Activated CD8-positive, alpha-beta T cell treated with anti-CD3 and anti-CD28 coated beads for 36 hours (primary cell): ENCODE results near the gene SV2B. TPM values are rescaled to one million over a fixed set of nuclear protein-coding genes. Genes with fewer than 3 reads are reported as not detected.

Experiments
- ATAC-seq: fragments of 200-7000 bp; cut with Tn5 transposase; one replicate; pipeline ENCODE4 v1.10.0; 2021; ENCODE audit warnings: mild to moderate bottlenecking, moderate library complexity
- CTCF ChIA-PET: fragments of 350-600 bp; sonication (Branson Sonifier 250); formaldehyde crosslinking; loops from one replicate; lab custom pipeline; 2021; ENCODE audit warnings: antibody characterized with exemption; lab: Charles Lee
- POLR2A ChIA-PET: fragments of 350-600 bp; sonication (Branson Sonifier 250); formaldehyde crosslinking; loops from one replicate; lab custom pipeline; 2021; ENCODE audit warnings: antibody characterized with exemption; lab: Charles Lee
- DNase-seq: peaks from one replicate; pipeline ENCODE4 v3.0.0-alpha.2; 2020
- H3K27ac Mint-ChIP-seq: one replicate; pipeline ENCODE4 v1.8.0; 2021; ENCODE audit warnings: mild to moderate bottlenecking, mixed read lengths
- H3K27me3 Mint-ChIP-seq: one replicate; pipeline ENCODE4 v1.8.0; 2021; ENCODE audit warnings: mixed read lengths
- H3K36me3 Mint-ChIP-seq: one replicate; pipeline ENCODE4 v1.8.0; 2021; ENCODE audit warnings: low read depth, mixed read lengths
- H3K4me1 Mint-ChIP-seq: one replicate; pipeline ENCODE4 v1.8.0; 2021; ENCODE audit warnings: low read depth, mixed read lengths
- H3K4me3 Mint-ChIP-seq: one replicate; pipeline ENCODE4 v1.8.0; 2021; ENCODE audit warnings: mild to moderate bottlenecking, moderate library complexity, mixed read lengths
- H3K9me3 Mint-ChIP-seq: one replicate; pipeline ENCODE4 v1.8.0; 2021; ENCODE audit warnings: mixed read lengths
- CTCF ChIP-seq: fragments of 200-600 bp; IDR thresholded peaks from one replicate; pipeline ENCODE4 v1.8.0; 2022; ENCODE audit warnings: antibody characterized with exemption, mild to moderate bottlenecking
- intact Hi-C: fragments of 100-400 bp; cut with micrococcal nuclease; formaldehyde crosslinking; loops from one replicate; pipeline ENCODE4 v1.10.0; 2022
- total RNA-seq, 2 experiments: library from RNA; stranded (reverse); gene quantifications; one replicate each; pipeline ENCODE4 v1.2.3, GENCODE V29; 2021

Gene SV2B, protein sequence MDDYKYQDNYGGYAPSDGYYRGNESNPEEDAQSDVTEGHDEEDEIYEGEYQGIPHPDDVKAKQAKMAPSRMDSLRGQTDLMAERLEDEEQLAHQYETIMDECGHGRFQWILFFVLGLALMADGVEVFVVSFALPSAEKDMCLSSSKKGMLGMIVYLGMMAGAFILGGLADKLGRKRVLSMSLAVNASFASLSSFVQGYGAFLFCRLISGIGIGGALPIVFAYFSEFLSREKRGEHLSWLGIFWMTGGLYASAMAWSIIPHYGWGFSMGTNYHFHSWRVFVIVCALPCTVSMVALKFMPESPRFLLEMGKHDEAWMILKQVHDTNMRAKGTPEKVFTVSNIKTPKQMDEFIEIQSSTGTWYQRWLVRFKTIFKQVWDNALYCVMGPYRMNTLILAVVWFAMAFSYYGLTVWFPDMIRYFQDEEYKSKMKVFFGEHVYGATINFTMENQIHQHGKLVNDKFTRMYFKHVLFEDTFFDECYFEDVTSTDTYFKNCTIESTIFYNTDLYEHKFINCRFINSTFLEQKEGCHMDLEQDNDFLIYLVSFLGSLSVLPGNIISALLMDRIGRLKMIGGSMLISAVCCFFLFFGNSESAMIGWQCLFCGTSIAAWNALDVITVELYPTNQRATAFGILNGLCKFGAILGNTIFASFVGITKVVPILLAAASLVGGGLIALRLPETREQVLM
- total RNA-seq: not detected

GRCh38 chr15:91099995-91100813 lies at the start of gene SV2B:
Gene SV2B, plus strand, starts transcription at chr15:91100257. Its CDS starts 126,007 bp downstream, at chr15:91226264.
- H3K4me1 Mint-ChIP-seq: peaks cover 9% of the 10 kb centered on the region
- ChIA-PET POLR2A (interaction anchor here (1.0 kb wide), 1 partner anchor 9 kb away, joined by 3 read pairs; no protein-coding TSS in a partner anchor), CTCF (interaction anchor here (0.6 to 2.3 kb wide), 11 partner anchors 9 to 756 kb away, joined by 3 to 9 read pairs (median 5); no protein-coding TSS in a partner anchor)
- DNase-seq (peak; percentile 52), ATAC-seq (peak; percentile 71)
- intact Hi-C loops: no loop called here
- TF ChIP-seq CTCF: no peak
- no peaks in the 10 kb centered on the region for H3K9me3 Mint-ChIP-seq
- no peaks in the 10 kb centered on the region for H3K36me3 Mint-ChIP-seq
- peaks cover 62% of the 10 kb centered on the region for H3K27me3 Mint-ChIP-seq
- H3K27ac Mint-ChIP-seq: no peak within 1 kb of the TSS
- H3K4me3 Mint-ChIP-seq: peak within 1 kb of the TSS; percentile 66

- Mint-ChIP-seq H3K4me3 (no peak overlapping the region), H3K36me3 (no peaks in the 10 kb centered on the region), H3K27ac (no peak overlapping the region), H3K9me3 (no peaks in the 10 kb centered on the region), H3K4me1 (peaks cover 12% of the 10 kb centered on the region), H3K27me3 (peaks cover 15% of the 10 kb centered on the region)
- no peak for DNase-seq
- no peak for ATAC-seq
- intact Hi-C loops: no loop called here
- ChIA-PET CTCF (no interaction called here), POLR2A (no interaction called here)
- TF ChIP-seq CTCF: no peak
Measured at GRCh38 chr15:91051248-91051647, 48.8 kb upstream of the SV2B start.

DNA sequence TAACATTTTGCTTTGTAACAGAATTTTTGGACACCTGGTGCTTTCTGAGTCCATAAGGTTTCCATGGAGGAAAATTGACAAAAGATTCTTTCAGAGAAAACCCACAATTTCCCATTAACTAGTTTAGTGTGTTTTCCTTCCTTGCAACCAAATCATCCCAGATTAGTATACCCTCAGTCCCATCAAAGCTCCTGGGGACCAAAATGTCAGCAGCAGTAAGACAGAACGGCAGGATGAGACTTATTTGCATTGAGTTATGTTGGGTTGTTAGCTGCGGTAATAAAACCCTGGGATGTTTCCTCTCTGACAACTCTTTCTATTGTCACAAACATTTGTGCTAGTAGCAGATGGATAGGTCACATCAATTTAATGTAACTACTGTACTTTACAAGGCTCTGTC lies 45.2 kb upstream of the SV2B start:
- no peaks in the 10 kb centered on the region for H3K36me3 Mint-ChIP-seq
- H3K4me1 Mint-ChIP-seq: peaks cover under 1% of the 10 kb centered on the region
- intact Hi-C loops: no loop called here
- ChIA-PET POLR2A (no interaction called here), CTCF (interaction anchor here (1.0 to 4.6 kb wide), 8 partner anchors 22 to 218 kb away, joined by 3 to 82 read pairs (median 8); no protein-coding TSS in a partner anchor)
- no peak for DNase-seq
- ATAC-seq: no peak
- no peaks in the 10 kb centered on the region for H3K9me3 Mint-ChIP-seq
- no peak overlapping the region for H3K4me3 Mint-ChIP-seq
- no peak overlapping the region for H3K27ac Mint-ChIP-seq
- peaks cover 36% of the 10 kb centered on the region for H3K27me3 Mint-ChIP-seq
- no peak for TF ChIP-seq CTCF

DNA sequence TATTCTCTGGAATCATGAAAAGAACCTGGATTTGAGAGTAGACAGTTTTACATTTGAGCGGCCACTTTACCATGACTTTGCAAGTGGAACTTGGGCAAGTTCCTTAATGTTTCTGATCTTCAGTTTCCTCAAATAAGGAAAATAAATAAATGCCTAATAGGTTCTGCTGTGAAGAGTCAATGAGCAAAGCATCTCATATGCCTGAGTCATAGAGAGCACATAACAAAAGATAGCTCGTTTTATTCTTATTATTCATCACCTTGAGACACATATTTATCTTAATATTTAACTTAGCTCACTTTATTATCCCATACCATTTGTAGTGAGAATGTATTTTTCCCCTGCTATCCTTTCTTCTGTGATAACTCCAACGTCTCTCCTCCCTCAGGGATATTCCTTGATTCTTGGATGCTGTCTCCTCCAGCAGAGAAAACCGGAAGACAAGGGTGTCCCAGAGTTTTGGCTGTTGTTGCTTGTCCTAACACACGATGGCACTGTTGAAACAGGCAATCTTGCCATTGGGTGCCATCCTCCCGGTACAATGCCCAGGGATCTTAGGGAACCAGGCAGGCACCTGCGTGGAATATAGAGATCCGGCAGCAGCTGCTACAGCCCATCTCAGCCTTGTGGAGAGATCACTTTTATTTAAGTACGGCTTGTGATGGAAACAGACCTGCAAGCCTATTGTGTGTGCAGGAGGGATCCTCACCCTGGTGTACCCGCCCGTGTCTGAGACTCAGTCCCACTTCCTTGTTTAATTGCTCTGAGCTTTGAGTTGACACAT lies 44.3 kb upstream of the SV2B start:
- Mint-ChIP-seq H3K9me3 (no peaks in the 10 kb centered on the region), H3K27me3 (peaks cover 38% of the 10 kb centered on the region), H3K36me3 (no peaks in the 10 kb centered on the region), H3K27ac (no peak overlapping the region), H3K4me3 (no peak overlapping the region), H3K4me1 (no peaks in the 10 kb centered on the region)
- intact Hi-C loops: loop anchor here (2.0 kb wide), 1 partner anchor 215 kb away; no protein-coding TSS in a partner anchor
- ATAC-seq: peak; percentile 47
- peak; percentile 54 for DNase-seq
- TF ChIP-seq CTCF: peak; percentile 87
- ChIA-PET POLR2A (no interaction called here), CTCF (interaction anchor here (0.6 to 4.6 kb wide), 47 partner anchors 9 to 935 kb away, joined by 3 to 82 read pairs (median 5); partner anchors contain the start of gene RCCD1)
